ENCODE data around the gene FGFR2. TPM values are rescaled to one million over a fixed set of nuclear protein-coding genes. Genes with fewer than 3 reads are reported as not detected.

FGFR2 gene
- total and polyA plus RNA-seq, 9 of the 15 experiments (the other 6 are each of a cell fraction or from before 2014, with no cell fraction given): 0.20 TPM; not detected in 8

DNA sequence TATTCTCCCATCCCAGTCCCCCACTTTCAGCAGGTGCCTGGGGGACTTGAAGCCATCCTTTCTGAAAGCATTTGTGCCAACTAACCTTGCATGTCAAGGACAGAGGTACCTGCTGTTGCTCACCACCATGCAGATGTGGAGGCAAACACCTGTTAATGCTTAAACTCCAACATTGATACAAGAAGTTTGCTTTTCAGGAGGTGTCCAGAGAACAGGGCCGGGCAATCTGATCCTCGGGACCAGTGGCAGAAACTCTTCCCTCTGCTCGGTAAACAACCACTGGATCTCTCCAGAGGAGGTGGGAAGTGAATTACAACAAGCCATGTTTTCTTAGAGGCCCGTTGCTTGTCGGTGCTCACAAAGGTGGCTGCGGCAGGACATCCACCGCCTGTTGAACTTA is 54.7 kb downstream of the FGFR2 start:
- Histone ChIP-seq H3K4me3 (no peak overlapping the region), H3K9ac (ENCODE audit: insufficient read depth in 1 of 2, low read depth in 2 of 2, low read length in 2 of 2) (no peak overlapping the region), H2AFZ (ENCODE audit: low read depth, low read length) (no peak overlapping the region), H3K9me1 (ENCODE audit: control insufficient read depth, insufficient read depth, low read length) (no peaks in the 10 kb centered on the region), H3K27me3 (ENCODE audit: control insufficient read depth in 2 of 2, insufficient read depth in 2 of 2, low read length in 2 of 2) (peaks cover 0 to 12% of the 10 kb centered on the region in 2 experiments; a peak in 3 of 5 replicates), H3K36me3 (ENCODE audit: control insufficient read depth, insufficient read depth, low read length) (no peaks in the 10 kb centered on the region), H3K4me2 (ENCODE audit: insufficient read depth, low read length) (no peak overlapping the region), H3K27ac (ENCODE audit: extremely low read depth, low read depth, low read length) (no peak overlapping the region), H4K20me1 (replicated peaks; ENCODE audit: control insufficient read depth, insufficient read depth, low read length) (no peaks in the 10 kb centered on the region), H3K4me1 (replicated peaks in 1 of 2; ENCODE audit: control insufficient read depth in 2 of 2, insufficient read depth in 2 of 2, low read length in 2 of 2) (no peaks in the 10 kb centered on the region), H3K79me2 (ENCODE audit: control insufficient read depth, insufficient read depth, low read length) (no peaks in the 10 kb centered on the region), H3K9me3 (replicated peaks; ENCODE audit: control insufficient read depth, insufficient read depth, low read depth, low read length) (no peaks in the 10 kb centered on the region)
- ChIA-PET CTCF (ENCODE audit: low intra/inter-chr PET ratio) (no interaction called here), POLR2A (no interaction called here)
- no TSS peak for BruUV-seq (replicated peaks)
- DNase-seq (ENCODE audit: extremely low read depth in 1 of 4, low spot score in 3 of 4) (no peak), ATAC-seq (no peak), FAIRE-seq (no peak)
- intact Hi-C loops (cut with micrococcal nuclease): no loop called here
- in situ Hi-C loops (cut with MboI): no loop called here
- 2% methylated on average over 7 of the region's 7 CpGs for WGBS (ENCODE audit: insufficient coverage, low coverage, missing lambda C conversion rate)
- TF ChIP-seq ETV1 (tag; conservative IDR thresholded peaks at IDR 0.05; ENCODE audit: low read depth) (no peak), PHF20 (IDR thresholded peaks at IDR 0.05; ENCODE audit: partially characterized antibody) (no peak), CEBPG (CRISPR knock-in tag; IDR thresholded peaks at IDR 0.05) (no peak), CEBPG (tag; conservative IDR thresholded peaks at IDR 0.05 in 1 of 2, IDR thresholded peaks at IDR 0.05 in 1 of 2) (no peak), RHOXF2B (CRISPR knock-in tag; conservative IDR thresholded peaks at IDR 0.05) (no peak), GTF2E2 (tag; IDR thresholded peaks at IDR 0.05) (no peak), TOE1 (IDR thresholded peaks at IDR 0.05; ENCODE audit: borderline replicate concordance) (no peak), TOE1 (CRISPR knock-in tag; IDR thresholded peaks at IDR 0.05; ENCODE audit: borderline replicate concordance, low read depth) (no peak), ZNF124 (CRISPR knock-in tag; IDR thresholded peaks at IDR 0.05) (no peak), MAZ (CRISPR knock-in tag; conservative IDR thresholded peaks at IDR 0.05 in 1 of 2, IDR thresholded peaks at IDR 0.05 in 1 of 2) (no peak), YY1 (IDR thresholded peaks at IDR 0.05; ENCODE audit: borderline replicate concordance in 1 of 3, control insufficient read depth in 1 of 3, extremely low read depth in 1 of 3, insufficient read depth in 3 of 3, insufficient read length in 1 of 3, insufficient replicate concordance in 2 of 3, low read depth in 1 of 3, low read length in 2 of 3) (no peak), ZNF778 (CRISPR knock-in tag; IDR thresholded peaks at IDR 0.05) (no peak), CAMTA2 (CRISPR knock-in tag; conservative IDR thresholded peaks at IDR 0.05) (no peak), NFXL1 (CRISPR knock-in tag; IDR thresholded peaks at IDR 0.05) (no peak), POLR2A (conservative IDR thresholded peaks at IDR 0.05) (no peak), HDGF (IDR thresholded peaks at IDR 0.05) (no peak), RREB1 (CRISPR knock-in tag; IDR thresholded peaks at IDR 0.05) (no peak), EP300 (IDR thresholded peaks at IDR 0.05; ENCODE audit: low read length) (no peak)
